Upper lobe of right lung (tissue), 1 donor: ENCODE data around the gene LNX2. TPM values are rescaled to one million over a fixed set of nuclear protein-coding genes. Genes with fewer than 3 reads are reported as not detected.

Experiments
- ATAC-seq: fragments of 200-7000 bp; cut with Tn5 transposase; one replicate; pipeline ENCODE4 v1.9.1; 2020; ENCODE audit warnings: mild to moderate bottlenecking, moderate library complexity
- DNase-seq: peaks from one replicate; pipeline ENCODE4 v3.0.0-alpha.2; 2020
- H3K27ac ChIP-seq: fragments of 200-600 bp; one replicate; pipeline ENCODE4 v1.8.0; 2022
- H3K27me3 ChIP-seq: fragments of 200-600 bp; one replicate; pipeline ENCODE4 v1.8.0; 2022; ENCODE audit warnings: mild to moderate bottlenecking
- H3K36me3 ChIP-seq: fragments of 200-600 bp; one replicate; pipeline ENCODE4 v1.8.0; 2022
- H3K4me1 ChIP-seq: fragments of 200-600 bp; one replicate; pipeline ENCODE4 v1.8.0; 2022
- H3K4me3 ChIP-seq: fragments of 200-600 bp; one replicate; pipeline ENCODE4 v1.8.0; 2022; ENCODE audit warnings: mild to moderate bottlenecking
- H3K9me3 ChIP-seq: fragments of 200-600 bp; one replicate; pipeline ENCODE4 v1.8.0; 2022
- intact Hi-C: fragments of 100-400 bp; cut with DNase I; formaldehyde crosslinking; loops from one replicate; pipeline ENCODE4 v1.11.0; 2022
- total RNA-seq: library from RNA; stranded (reverse); fragmentation: NEBNext Ultra II Directional; extraction: Animal tissue kit (Norgen Biotek cat#: 25700); gene quantifications from one replicate; pipeline ENCODE4 v1.2.1, GENCODE V29; 2021
- TF ChIP-seq, protein P1 (sequence below): fragments of 200-600 bp; IDR thresholded peaks from one replicate; pipeline ENCODE4 v1.8.0; 2022; ENCODE audit warnings: antibody characterized with exemption
- donor health status: DM: no; HTN: yes; CAD: no; lungs with severe emphysema.

Gene LNX2
- total RNA-seq, 1 donor from 2014 or later = 35.3 TPM

- H3K4me1 ChIP-seq = no peaks in the 10 kb centered on the region
- intact Hi-C loops = no loop called here
- no peaks in the 10 kb centered on the region for H3K9me3 ChIP-seq
- H3K27ac ChIP-seq = no peak overlapping the region
- H3K36me3 ChIP-seq = peaks cover 4% of the 10 kb centered on the region
- H3K4me3 ChIP-seq = no peak overlapping the region
- no peaks in the 10 kb centered on the region for H3K27me3 ChIP-seq
- DNase-seq (no peak), ATAC-seq (no peak)
- TF ChIP-seq, protein P1, sequence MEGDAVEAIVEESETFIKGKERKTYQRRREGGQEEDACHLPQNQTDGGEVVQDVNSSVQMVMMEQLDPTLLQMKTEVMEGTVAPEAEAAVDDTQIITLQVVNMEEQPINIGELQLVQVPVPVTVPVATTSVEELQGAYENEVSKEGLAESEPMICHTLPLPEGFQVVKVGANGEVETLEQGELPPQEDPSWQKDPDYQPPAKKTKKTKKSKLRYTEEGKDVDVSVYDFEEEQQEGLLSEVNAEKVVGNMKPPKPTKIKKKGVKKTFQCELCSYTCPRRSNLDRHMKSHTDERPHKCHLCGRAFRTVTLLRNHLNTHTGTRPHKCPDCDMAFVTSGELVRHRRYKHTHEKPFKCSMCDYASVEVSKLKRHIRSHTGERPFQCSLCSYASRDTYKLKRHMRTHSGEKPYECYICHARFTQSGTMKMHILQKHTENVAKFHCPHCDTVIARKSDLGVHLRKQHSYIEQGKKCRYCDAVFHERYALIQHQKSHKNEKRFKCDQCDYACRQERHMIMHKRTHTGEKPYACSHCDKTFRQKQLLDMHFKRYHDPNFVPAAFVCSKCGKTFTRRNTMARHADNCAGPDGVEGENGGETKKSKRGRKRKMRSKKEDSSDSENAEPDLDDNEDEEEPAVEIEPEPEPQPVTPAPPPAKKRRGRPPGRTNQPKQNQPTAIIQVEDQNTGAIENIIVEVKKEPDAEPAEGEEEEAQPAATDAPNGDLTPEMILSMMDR = no peak
Observed at GRCh38 chr13:27574661-27575060, 45.7 kb downstream of the LNX2 start.

DNA sequence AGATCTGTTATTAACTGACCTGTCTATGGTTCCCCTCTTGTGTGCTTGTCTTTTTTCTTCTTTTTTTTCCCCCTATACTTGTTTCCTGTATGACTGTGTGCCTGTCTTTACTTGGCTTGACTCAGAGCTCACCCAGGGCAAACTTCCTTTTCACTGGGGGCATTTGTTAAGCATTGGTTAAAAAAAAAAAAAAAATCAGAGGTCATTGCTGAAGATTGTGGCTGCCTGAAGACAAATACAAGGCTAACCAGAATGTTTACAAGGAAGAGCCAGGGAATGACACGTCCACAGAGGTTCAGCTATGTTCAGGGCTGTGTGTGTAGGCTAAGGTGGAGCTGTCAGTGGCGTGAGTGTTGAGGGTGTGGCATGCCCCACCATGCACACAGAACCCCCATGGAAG, 47.1 kb downstream of the LNX2 start:
- TF ChIP-seq, protein P1 = no peak

DNA sequence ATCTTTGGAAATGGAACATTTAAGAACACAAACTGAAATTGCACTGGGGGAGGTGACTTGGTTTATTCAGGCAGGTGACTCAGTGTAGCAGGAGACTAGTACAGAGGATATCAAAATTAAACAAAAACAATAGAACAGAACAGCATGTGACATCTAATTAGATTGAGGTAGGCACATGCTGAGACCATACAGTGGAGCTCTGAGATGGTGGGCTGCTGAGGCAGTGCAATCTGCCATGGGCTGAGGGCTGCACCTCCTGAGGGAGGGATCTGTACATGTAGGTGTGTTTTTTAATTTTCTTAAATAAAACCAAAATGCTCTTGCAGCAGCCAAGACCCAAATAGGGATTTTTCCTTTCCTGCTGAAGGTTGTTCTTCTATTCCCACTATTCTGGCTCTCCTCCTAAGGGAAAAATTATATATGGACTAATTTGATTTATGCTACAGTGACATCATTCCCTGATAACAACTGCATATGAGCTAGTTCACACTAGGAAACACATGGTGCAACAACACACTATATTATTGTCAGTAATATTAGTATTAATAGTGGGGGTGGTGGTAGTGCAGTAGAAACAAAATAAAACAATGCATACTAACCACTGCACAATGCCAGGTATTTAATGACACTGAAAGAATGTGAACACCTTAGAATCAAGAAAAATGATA, 48.0 kb downstream of the LNX2 start:
- H3K9me3 ChIP-seq = no peaks in the 10 kb centered on the region
- H3K27ac ChIP-seq = no peak overlapping the region
- DNase-seq (no peak), ATAC-seq (no peak)
- no peaks in the 10 kb centered on the region for H3K27me3 ChIP-seq
- intact Hi-C loops = no loop called here
- H3K4me3 ChIP-seq = no peak overlapping the region
- H3K36me3 ChIP-seq = peaks cover 17% of the 10 kb centered on the region
- H3K4me1 ChIP-seq = no peaks in the 10 kb centered on the region
- TF ChIP-seq, protein P1 = no peak

More for the DNA sequence above, 47.1 kb downstream of the LNX2 start:
- no peak for DNase-seq
- ATAC-seq = no peak
- Histone ChIP-seq H3K9me3 (no peaks in the 10 kb centered on the region), H3K36me3 (peaks cover 11% of the 10 kb centered on the region), H3K27ac (no peak overlapping the region), H3K4me3 (no peak overlapping the region), H3K4me1 (no peaks in the 10 kb centered on the region), H3K27me3 (no peaks in the 10 kb centered on the region)
- intact Hi-C loops = no loop called here

DNA sequence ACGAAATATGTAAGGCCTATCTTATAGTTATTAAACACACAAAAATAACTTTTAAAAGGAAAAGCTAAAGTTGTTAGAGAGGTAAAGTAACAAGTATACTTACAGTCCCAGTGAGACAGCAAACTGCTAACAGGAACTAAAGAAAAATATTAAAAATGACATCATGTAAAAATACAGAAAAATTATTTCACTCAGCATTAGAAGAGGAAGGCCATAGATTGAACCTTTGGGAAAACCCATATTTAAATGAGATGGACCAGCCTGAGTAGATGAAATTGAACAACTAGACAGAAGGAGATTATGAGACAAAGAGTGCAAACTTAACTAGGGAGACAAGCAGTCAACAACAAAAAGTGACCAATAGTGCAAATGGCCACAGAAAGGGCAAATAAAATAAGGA, 49.4 kb downstream of the LNX2 start:
- no peak overlapping the region for H3K27ac ChIP-seq
- no peaks in the 10 kb centered on the region for H3K4me1 ChIP-seq
- peaks cover 32% of the 10 kb centered on the region for H3K36me3 ChIP-seq
- TF ChIP-seq, protein P1 = no peak
- no peak overlapping the region for H3K4me3 ChIP-seq
- intact Hi-C loops = no loop called here
- ATAC-seq = no peak
- no peaks in the 10 kb centered on the region for H3K9me3 ChIP-seq
- H3K27me3 ChIP-seq = no peaks in the 10 kb centered on the region
- no peak for DNase-seq

DNA sequence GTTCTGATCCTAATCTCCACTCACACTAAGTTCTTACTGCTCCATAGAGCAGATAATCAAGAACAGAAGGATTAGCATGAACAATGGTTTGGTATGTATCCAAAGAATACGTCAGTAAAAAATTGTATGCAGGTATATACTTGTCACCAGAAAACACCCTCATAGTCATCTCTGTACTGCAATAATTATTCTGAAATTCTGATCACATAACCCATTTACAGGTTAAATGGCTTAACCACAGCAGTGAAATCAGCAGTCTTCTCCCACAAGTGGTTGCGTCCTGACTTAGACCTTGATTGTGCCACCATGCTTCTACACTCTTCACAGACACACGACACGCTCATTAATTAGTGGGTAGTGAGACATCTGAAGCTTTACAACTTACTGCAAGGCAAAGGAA, 50.9 kb downstream of the LNX2 start:
- no peak overlapping the region for H3K27ac ChIP-seq
- H3K27me3 ChIP-seq = no peaks in the 10 kb centered on the region
- TF ChIP-seq, protein P1 = no peak
- DNase-seq (no peak), ATAC-seq (no peak)
- H3K9me3 ChIP-seq = no peaks in the 10 kb centered on the region
- H3K4me3 ChIP-seq = no peak overlapping the region
- no peaks in the 10 kb centered on the region for H3K4me1 ChIP-seq
- peaks cover 44% of the 10 kb centered on the region for H3K36me3 ChIP-seq
- intact Hi-C loops = no loop called here

GRCh38 chr13:27565818-27566217, 54.5 kb downstream of the LNX2 start:
- H3K36me3 ChIP-seq = peaks cover 54% of the 10 kb centered on the region

More at GRCh38 chr13:27565818-27566217, 54.5 kb downstream of the LNX2 start:
- TF ChIP-seq, protein P1 = no peak
- H3K27ac ChIP-seq = no peak overlapping the region
- DNase-seq (no peak), ATAC-seq (no peak)
- H3K4me3 ChIP-seq = no peak overlapping the region
- H3K4me1 ChIP-seq = no peaks in the 10 kb centered on the region
- H3K9me3 ChIP-seq = no peaks in the 10 kb centered on the region
- intact Hi-C loops = no loop called here
- H3K27me3 ChIP-seq = no peaks in the 10 kb centered on the region
